ENCODE results near the gene VTI1B.
A peak's percentile ranks its signal among the peaks of the same experiment; 100 is the strongest.
"Not testable (repeated sequence)": the region's sequence is repeated elsewhere in the genome, so short reads cannot be mapped to it uniquely, and the experiment has no call there.

VTI1B gene

DNA sequence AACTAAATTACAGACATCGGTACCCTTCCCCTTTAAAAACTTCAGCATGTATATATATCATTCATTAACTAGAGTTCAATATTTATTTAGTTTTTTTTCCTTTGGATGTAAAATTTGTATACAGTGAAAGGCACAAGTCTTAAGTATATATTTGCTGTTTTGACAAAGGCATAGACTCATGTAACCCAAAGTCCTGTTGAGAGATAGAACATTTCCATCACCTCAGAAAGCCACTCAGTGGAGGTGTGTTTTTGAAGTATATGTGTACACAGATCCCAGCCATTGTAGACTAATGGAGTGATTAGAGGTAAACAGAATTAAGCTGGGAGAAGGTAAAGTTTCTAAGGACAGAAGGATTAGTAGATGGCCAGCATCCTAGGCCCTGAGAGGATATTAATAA is 42.6 kb upstream of the VTI1B start:
- no peak overlapping the region for H3K27ac ChIP-seq
- no peaks in the 10 kb centered on the region for H3K36me3 ChIP-seq (replicated peaks)
- in situ Hi-C loops (cut with HindIII; ENCODE audit: low pct_ligation_motif_present, low sequenced_read_pairs) = no loop called here
- no peak overlapping the region for H3K4me3 ChIP-seq (ENCODE audit: low read depth, low read length)
- TF ChIP-seq, protein P1, sequence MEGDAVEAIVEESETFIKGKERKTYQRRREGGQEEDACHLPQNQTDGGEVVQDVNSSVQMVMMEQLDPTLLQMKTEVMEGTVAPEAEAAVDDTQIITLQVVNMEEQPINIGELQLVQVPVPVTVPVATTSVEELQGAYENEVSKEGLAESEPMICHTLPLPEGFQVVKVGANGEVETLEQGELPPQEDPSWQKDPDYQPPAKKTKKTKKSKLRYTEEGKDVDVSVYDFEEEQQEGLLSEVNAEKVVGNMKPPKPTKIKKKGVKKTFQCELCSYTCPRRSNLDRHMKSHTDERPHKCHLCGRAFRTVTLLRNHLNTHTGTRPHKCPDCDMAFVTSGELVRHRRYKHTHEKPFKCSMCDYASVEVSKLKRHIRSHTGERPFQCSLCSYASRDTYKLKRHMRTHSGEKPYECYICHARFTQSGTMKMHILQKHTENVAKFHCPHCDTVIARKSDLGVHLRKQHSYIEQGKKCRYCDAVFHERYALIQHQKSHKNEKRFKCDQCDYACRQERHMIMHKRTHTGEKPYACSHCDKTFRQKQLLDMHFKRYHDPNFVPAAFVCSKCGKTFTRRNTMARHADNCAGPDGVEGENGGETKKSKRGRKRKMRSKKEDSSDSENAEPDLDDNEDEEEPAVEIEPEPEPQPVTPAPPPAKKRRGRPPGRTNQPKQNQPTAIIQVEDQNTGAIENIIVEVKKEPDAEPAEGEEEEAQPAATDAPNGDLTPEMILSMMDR (IDR thresholded peaks at IDR 0.05; ENCODE audit: low read depth, low read length, missing control alignments) = no peak
- H3K27me3 ChIP-seq (replicated peaks) = no peaks in the 10 kb centered on the region
- DNase-seq = no peak

DNA sequence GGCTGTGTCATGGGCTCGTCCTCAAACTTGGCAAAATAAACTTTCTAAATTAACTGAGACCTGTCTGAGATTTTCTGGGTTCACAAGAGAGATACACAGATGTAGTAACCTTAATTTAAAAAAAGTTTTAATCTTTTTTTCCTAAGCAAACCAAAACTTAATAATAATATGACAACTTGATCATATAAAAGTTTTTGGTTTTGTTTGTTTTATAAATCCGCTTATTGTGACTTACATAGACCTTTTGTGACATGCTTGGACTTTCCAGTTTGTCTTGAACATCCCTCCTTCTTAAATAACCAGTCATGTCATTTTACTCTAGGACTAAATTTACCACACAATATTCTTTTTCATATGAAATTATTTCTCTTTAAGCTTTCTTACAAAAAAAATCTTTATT is 35.8 kb upstream of the VTI1B start:
- no peaks in the 10 kb centered on the region for H3K27me3 ChIP-seq (replicated peaks)
- no peak for DNase-seq
- no peak overlapping the region for H3K27ac ChIP-seq
- no peak overlapping the region for H3K4me3 ChIP-seq (ENCODE audit: low read depth, low read length)
- H3K36me3 ChIP-seq (replicated peaks) = no peaks in the 10 kb centered on the region
- in situ Hi-C loops (cut with HindIII; ENCODE audit: low pct_ligation_motif_present, low sequenced_read_pairs) = no loop called here
- TF ChIP-seq, protein P1 (IDR thresholded peaks at IDR 0.05; ENCODE audit: low read depth, low read length, missing control alignments) = no peak

DNA sequence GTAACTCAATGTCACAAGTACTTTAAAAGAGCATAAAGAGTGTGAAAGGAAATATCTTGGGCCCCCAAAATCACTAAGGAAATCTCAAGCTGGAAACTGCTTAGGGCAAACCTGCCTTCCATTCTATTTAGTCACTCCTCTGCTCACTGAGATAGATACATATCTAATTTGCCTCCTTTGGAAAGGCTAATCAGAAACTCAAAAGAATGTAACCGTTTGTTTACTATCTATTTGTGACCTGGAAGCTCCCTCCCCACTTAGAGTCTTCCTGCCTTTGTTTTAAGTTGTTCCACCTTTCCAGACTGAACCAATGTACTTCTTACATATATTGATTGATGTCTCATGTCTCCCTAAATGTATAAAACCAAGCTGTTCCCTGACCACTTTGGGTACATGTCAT is 35.4 kb upstream of the VTI1B start:
- in situ Hi-C loops (cut with HindIII; ENCODE audit: low pct_ligation_motif_present, low sequenced_read_pairs); DNase-seq; H3K4me3 ChIP-seq (ENCODE audit: low read depth, low read length); H3K36me3 ChIP-seq (replicated peaks); H3K27ac ChIP-seq; H3K27me3 ChIP-seq (replicated peaks): not testable (repeated sequence)

DNA sequence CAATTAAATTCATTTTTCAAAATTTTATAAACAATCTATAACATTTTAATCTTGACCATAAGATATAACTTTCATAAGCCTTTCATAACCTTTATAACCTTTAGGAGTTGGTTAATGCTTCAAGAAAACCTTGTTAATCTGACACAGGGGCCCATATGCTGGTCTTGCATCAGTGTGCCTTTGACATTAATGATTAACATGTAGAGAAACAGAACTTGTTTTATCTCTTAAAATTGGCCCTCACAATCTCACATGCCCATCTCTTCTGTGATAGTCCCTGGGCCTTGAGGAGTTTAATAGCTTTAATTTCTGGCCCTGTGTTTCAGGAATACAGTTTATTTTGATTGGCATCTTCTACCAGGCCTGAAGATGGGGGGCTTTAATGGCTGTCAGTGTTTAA is 34.9 kb upstream of the VTI1B start:
- H3K4me3 ChIP-seq (ENCODE audit: low read depth, low read length); DNase-seq; in situ Hi-C loops (cut with HindIII; ENCODE audit: low pct_ligation_motif_present, low sequenced_read_pairs); H3K27ac ChIP-seq; H3K27me3 ChIP-seq (replicated peaks); H3K36me3 ChIP-seq (replicated peaks): not testable (repeated sequence)

DNA sequence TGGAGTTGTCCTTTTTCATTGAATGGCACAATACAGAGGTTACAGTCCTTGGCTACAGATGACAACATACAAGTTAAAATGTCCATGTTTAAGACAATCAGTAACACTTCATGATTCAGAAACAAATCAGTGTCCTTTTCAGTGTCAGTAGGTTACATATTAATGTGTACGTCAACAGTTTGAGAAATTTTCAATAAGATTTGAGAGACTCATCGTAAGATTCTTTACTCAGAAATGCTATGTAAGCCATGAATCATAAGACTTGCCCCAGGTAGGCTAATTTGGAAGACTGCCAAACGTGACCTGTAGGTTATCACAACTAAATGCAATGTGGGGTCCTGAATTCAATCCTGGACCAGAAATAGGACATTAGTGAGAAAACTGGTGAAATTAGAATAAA is 30.8 kb upstream of the VTI1B start:
- TF ChIP-seq, protein P1 (IDR thresholded peaks at IDR 0.05; ENCODE audit: low read depth, low read length, missing control alignments) = no peak

DNA sequence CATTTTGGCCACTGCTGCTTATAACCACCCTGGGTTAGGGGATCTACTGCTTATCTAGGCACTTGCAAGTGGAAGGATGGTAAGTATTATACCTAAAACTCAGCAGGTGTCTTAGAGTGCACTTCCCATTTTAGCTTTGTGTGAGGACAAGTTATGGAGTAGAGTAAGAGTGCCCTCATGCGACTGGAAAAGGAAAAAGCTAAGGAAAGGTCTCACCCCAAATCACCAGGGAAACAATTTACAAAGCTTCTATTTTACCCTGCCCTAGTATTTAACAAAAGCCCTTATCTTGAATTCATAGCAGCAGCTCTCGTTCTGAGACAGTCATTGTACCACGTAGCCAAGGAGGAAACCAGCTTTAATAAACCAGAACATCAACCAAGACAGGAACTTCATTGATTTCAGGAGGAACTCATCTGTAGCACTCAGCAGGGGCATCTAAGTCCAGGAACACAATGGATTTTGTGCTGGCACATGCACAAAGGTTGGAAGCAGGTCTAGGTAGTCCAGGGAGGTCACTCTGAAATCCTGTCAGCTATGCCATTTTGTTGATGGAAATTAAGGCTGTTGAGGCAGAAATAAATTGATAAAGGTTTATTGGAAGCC is 30.2 kb upstream of the VTI1B start:
- H3K27ac ChIP-seq = no peak overlapping the region
- DNase-seq = peak; percentile 37

More for the DNA sequence above, 30.8 kb upstream of the VTI1B start:
- Histone ChIP-seq H3K36me3 (replicated peaks) (no peaks in the 10 kb centered on the region), H3K4me3 (ENCODE audit: low read depth, low read length) (no peak overlapping the region), H3K27ac (no peak overlapping the region), H3K27me3 (replicated peaks) (no peaks in the 10 kb centered on the region)
- no peak for DNase-seq
- in situ Hi-C loops (cut with HindIII; ENCODE audit: low pct_ligation_motif_present, low sequenced_read_pairs) = no loop called here

DNA sequence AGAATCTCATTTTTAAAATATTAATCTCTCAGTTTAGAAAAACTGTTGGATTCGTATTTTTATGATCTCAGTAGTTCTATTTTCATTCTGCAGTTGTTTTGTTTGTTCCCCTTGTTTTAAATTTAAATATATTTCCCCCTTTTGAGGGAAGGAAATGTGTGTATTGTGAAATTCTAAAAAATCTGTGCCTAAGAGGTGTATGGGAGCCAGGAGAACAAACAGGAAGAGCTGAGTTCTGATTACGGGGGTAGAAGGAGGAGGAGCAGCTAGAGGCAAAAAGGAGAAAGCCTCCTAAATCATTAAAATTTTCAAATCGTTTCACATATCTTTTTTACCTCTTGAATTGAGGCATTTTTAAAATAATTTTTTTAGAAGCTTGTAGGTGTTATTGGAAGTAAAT is 29.6 kb upstream of the VTI1B start:
- Histone ChIP-seq H3K36me3 (replicated peaks) (no peaks in the 10 kb centered on the region), H3K27me3 (replicated peaks) (no peaks in the 10 kb centered on the region), H3K27ac (no peak overlapping the region), H3K4me3 (ENCODE audit: low read depth, low read length) (no peak overlapping the region)
- DNase-seq = no peak
- TF ChIP-seq, protein P1 (IDR thresholded peaks at IDR 0.05; ENCODE audit: low read depth, low read length, missing control alignments) = no peak
- in situ Hi-C loops (cut with HindIII; ENCODE audit: low pct_ligation_motif_present, low sequenced_read_pairs) = no loop called here

More for the DNA sequence above, 30.2 kb upstream of the VTI1B start:
- no peaks in the 10 kb centered on the region for H3K27me3 ChIP-seq (replicated peaks)
- in situ Hi-C loops (cut with HindIII; ENCODE audit: low pct_ligation_motif_present, low sequenced_read_pairs) = no loop called here
- H3K4me3 ChIP-seq (ENCODE audit: low read depth, low read length) = no peak overlapping the region
- H3K36me3 ChIP-seq (replicated peaks) = no peaks in the 10 kb centered on the region
- TF ChIP-seq, protein P1 (IDR thresholded peaks at IDR 0.05; ENCODE audit: low read depth, low read length, missing control alignments) = peak; percentile 77

DNA sequence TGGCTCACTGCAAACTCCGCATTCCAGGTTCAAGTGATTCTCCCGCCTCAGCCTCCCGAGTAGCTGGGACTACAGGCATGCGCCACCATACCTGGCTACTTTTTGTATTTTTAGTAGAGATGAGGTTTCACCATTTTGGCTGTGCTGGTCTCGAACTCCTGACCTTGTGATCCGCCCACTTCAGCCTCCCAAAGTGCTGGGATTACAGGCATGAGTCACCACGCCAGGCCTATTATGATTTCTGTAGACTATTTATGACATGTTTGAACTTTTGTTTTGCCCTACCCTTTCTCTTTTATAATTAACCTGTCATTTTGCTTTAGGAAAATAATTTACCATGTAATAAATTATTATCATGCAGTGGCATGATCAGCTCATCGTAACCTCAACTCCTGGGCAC is 27.1 kb upstream of the VTI1B start, which contains the start of gene RDH12:
Gene RDH12 (plus strand): TSS at position 395 of the 400 bp plus-strand sequence. CDS start 20,757 bp downstream, outside the sequence.
- DNase-seq = peak; percentile 24
- H3K4me3 ChIP-seq (ENCODE audit: low read depth, low read length); H3K36me3 ChIP-seq (replicated peaks); H3K27me3 ChIP-seq (replicated peaks); in situ Hi-C loops (cut with HindIII; ENCODE audit: low pct_ligation_motif_present, low sequenced_read_pairs): not testable (repeated sequence)
- peak within 1 kb of the TSS; percentile 20 for H3K27ac ChIP-seq

Measured in brain microvascular endothelial cell (primary cell).